HG03520 (cell line): ENCODE data around the gene ENKD1.
"Not testable (repeated sequence)": the region's sequence is repeated elsewhere in the genome, so short reads cannot be mapped to it uniquely, and the experiment has no call there.

Experiments used
- ATAC-seq: cut with Tn5 transposase; IDR thresholded peaks from one replicate; pipeline ENCODE4 v1.9.1; 2021; ENCODE audit warnings: mild to moderate bottlenecking, moderate library complexity; ENCODE audit not compliant: unreplicated experiment

Gene ENKD1, protein sequence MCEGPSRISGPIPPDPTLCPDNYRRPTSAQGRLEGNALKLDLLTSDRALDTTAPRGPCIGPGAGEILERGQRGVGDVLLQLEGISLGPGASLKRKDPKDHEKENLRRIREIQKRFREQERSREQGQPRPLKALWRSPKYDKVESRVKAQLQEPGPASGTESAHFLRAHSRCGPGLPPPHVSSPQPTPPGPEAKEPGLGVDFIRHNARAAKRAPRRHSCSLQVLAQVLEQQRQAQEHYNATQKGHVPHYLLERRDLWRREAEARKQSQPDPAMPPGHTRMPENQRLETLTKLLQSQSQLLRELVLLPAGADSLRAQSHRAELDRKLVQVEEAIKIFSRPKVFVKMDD

GRCh38 chr16:67666559-67667452 is at the start of gene ENKD1, which contains the start of gene C16orf86:
Gene ENKD1, minus strand, starts transcription at chr16:67666750. Its CDS starts 308 bp downstream, at chr16:67666442.
Gene C16orf86, plus strand, starts transcription at chr16:67666814. Its CDS starts 157 bp downstream, at chr16:67666971.
- ATAC-seq: no peak

GRCh38 chr16:67716097-67716496 is 49.5 kb upstream of the ENKD1 start:
- ATAC-seq: no peak

- no peak for ATAC-seq
Measured at GRCh38 chr16:67714522-67714921, 48.0 kb upstream of the ENKD1 start.

- ATAC-seq: no peak
Measured at GRCh38 chr16:67713647-67714273, 47.2 kb upstream of the ENKD1 start.

DNA sequence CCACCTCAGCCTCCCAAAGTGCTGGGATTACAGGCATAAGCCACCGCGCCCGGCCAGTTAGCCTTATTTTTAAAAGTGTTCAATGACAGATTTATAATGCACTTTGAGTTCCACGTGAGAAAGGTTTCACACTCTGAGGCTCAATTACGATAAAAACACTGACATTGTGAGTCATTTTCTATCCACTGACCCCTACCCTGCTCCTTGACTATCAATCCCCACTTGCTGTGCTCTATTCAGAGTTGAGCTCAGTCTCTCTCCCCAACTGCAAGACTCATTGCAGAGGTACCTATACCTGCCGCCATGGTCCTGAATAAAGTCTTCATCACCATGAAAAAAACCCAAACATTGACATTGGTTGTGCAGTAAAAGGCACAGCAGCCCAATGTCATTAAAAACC is 44.1 kb upstream of the ENKD1 start:
- ATAC-seq: no peak

GRCh38 chr16:67709050-67709449 is 42.5 kb upstream of the ENKD1 start:
- ATAC-seq: no peak

DNA sequence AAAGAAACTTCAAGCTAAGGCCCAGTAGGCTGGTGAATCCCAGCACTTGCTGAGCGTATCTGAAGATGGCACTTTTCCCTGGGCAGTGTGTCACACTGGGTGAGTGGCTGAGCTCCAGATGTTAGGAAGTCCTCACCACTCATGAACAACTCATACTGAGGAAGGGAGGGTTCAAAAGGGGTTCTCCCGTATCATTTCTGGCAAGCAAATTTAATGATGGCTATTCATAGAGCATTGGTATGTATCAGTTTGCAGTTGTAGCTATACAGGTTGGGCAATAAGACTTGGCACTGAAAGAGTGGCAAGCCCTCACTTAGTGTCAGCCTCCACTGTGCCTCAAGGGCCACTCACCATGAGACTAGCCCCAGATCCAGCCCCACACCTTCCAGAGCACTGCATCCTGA is 41.8 kb upstream of the ENKD1 start:
- ATAC-seq: no peak

- ATAC-seq: no peak
Measured at GRCh38 chr16:67707790-67708189, 41.2 kb upstream of the ENKD1 start.

DNA sequence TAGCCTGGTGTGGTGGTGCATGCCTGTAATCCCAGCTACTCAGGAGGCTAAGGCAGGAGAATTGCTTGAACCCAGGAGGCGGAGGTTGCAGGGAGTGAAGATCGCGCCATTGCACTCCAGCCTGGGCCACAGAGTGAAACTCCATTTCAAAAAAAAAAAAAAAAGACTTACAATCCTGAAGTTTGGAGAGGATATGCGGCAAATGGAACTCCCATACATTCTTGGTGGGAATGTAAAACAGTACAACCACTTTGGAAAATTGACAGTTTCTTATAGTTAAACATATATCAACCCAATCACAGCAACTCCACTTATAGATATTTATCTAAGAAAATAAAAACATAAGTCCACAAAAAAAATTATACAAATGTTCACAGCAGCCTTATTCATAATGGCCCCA is 40.7 kb upstream of the ENKD1 start:
- ATAC-seq: no peak

DNA sequence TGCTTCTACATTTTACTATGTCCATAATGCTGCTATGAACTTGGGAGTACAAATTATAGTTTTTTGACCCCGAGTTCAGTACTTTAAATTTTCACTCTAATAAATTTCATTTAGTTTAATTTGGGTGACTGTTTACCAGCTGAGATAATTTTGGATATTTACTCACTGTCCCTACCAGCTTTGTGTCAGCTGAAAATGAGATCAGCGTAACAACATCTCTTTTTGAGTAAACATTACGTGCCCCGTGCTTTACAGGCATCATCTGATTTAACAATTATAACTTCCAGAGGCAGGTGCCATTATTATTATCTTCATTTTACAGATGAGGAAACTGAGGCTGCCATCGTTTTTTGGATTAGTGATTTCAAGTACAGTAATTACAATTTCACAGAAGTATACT is 37.6 kb upstream of the ENKD1 start:
- ATAC-seq: no peak

GRCh38 chr16:67703626-67704025 is 37.1 kb upstream of the ENKD1 start:
- ATAC-seq: no peak

DNA sequence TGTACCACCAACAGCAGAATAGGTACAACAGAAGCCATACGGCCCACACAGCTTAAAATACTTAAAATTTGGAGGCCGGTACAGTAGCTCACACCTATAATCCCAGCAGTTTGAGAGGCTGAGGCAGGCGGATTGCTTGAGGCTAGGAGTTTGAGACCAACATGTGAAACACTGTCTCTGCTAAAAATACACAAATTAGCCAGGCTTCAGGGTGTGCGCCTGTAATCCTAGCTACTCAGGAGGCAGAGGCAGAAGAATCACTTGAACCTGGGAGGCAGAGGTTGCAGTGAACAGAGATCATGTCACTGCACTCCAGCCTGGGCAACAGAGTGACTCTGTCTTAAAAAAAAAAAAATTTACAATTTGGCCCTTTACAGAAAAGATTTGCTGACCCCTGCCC is 35.6 kb upstream of the ENKD1 start:
- no peak for ATAC-seq

DNA sequence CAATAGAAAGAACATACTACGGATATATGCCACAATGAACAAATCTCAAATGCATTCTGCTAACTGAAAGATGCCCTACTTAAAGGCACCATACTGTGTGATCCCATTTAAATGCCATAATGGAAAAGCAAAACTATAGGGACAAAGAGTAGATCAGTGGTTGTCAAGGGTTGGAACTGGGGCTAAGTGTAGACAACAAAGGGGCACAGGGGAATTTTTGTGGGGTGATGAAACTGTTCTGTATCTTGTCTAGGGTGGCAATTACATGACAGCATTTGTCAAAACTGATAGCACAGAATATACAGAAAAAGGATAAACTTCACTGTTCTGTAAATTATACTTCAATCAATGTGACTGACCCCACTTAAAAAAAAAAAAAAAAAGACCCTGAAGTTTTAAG is 34.9 kb upstream of the ENKD1 start:
- ATAC-seq: no peak

GRCh38 chr16:67699265-67699664 is 32.7 kb upstream of the ENKD1 start:
- no peak for ATAC-seq

DNA sequence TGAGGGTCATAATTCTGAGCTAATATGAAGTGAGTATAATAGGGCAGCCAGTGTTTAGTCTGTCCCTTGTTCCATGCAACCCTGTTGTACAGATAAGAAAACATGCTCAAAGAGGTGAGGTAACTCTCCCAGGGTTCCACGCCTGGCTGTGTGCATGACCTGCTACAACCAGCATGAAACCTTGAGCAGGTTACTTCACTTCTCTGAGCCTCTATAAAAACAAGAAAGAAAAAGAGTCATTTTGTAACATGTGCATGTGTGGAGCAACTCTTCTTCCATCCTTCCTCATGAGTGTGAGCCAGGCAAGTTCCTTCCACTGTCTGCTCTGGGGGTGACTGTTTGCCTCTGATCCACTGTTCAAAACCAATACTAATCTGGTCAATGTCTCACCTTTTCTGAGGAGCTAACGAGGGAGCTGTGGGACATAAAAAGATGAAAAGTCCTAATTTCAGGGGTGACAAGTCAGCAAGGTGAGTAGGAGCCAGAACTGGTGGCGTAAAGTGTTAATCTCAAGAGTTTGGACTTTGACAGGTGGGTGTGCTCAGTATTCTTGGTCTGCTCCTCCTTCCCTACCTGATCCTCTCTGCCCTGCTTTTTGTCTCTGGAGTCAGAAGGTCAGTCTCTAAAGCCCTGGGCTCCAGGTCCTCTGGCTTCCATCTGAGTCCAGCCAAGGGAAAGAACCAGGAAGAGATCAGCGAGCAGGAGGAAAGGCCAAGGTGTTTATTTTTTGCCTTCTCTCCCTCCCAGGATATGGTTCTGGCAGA is 31.1 kb upstream of the ENKD1 start:
- no peak for ATAC-seq

- no peak for ATAC-seq
Measured at GRCh38 chr16:67694611-67695010, 28.1 kb upstream of the ENKD1 start.

DNA sequence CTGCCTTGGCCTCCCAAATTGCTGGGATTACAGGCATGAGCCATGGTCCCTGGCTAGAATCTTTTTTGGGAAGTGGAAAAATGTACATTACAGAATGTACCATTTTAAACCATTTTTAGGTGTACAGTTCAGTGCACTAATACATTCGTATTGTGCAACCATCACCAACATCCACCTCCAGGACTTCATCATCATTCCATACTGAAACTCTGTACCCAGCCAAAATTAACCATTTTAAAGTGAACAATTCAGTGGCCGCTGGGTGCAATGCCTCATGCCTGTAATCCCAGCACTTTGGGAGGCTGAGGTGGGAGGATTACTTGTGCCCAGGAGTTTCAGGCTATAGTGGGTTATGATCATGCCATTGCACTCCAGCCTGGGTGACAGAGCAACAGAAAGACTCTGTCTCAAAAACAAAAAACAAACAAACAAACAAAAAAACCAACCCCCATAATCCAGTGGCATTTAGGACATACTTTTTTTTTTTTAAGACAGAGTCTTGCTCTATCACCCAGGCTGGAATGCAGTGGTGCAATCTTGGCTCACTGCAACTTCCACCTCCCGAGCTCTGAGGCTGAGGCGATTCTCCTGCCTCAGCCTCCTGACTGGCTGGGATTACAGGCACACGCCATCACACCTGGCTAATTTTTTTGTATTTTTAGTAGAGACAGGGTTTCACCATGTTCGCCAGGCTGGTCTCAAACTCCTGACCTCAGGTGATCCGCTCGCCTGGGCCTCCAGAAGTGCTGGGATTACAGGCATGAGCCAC is 27.2 kb upstream of the ENKD1 start:
- not testable (repeated sequence) for ATAC-seq

- ATAC-seq: no peak
Measured at GRCh38 chr16:67685388-67686112, 19.0 kb upstream of the ENKD1 start.

DNA sequence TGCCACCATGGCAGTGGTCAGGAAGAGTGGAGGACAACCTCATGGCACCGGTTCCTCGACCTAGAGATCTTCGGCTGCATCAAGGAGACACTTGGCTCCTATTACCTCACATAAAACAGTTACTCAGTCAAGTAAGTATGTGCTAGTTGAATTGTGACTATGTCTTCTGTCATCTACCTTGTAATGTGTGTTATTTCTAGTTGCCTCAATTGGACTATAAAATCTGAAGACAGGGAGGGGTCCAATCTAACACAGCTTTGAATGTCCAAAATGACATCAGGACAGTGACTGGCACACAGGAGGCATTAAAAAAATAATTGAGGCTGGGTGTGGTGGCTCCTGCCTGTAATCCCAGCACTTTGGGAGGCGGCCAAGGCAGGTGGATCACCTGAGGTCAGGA is 17.2 kb upstream of the ENKD1 start:
- ATAC-seq: no peak
